HTERT RPE-1 (cell line): ENCODE results near the gene RBM39.
"Not testable (repeated sequence)": the region's sequence is repeated elsewhere in the genome, so short reads cannot be mapped to it uniquely, and the experiment has no call there.

Experiments
- in situ Hi-C: fragments of 300-500 bp; cut with MboI; formaldehyde crosslinking; loops from 4 replicates; pipeline ENCODE4 v1.14.3; 2020; ENCODE audit warnings: low sequenced_read_pairs

Gene RBM39

DNA sequence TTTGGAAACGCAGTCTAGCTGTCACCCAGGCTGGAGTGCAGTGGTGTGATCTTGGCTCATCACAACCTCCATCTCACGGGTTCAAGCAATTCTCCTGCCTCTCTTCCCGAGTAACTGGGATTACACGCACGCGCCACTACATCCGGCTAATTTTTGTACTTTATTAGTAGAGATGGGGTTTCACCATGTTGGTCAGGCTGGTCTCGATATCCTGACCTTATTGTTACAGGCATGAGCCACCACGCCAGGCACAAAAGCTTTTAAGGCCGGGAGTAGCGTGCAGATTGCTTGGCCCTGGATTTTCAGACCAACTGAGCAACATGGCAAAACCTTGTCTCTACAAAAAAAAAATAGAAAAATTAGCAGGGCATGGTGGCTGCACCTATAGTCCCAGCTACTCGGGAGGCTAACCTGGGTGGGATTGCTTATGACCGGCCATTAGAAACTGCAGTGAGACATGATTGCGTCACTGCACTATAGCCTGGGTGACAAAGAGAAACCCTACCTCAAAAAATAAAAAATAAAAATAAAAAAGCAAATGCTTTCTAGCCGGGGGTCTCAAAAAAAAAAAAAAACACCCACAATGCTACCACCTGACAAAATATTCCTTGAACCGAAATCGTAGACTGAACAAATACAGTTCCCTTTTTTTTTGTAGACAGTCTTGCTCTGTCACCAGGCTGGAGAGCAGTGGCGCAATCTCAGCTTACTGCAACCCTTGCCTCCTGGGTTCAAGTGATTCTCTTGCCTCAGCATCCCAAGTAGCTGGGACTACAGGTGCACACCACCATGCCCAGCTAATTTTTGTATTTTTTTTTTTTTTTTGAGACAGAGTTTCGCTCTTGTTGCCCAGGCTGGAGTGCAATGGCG lies 15.0 kb downstream of the RBM39 start:
- in situ Hi-C loops: no loop called here

GRCh38 chr20:35724321-35725230 lies 17.5 kb downstream of the RBM39 start:
- in situ Hi-C loops: no loop called here

GRCh38 chr20:35723652-35724320 lies 18.3 kb downstream of the RBM39 start:
- in situ Hi-C loops: not testable (repeated sequence)

GRCh38 chr20:35723275-35723639 lies 18.8 kb downstream of the RBM39 start:
- in situ Hi-C loops: not testable (repeated sequence)

GRCh38 chr20:35721621-35722020 lies 20.4 kb downstream of the RBM39 start:
- in situ Hi-C loops: no loop called here

DNA sequence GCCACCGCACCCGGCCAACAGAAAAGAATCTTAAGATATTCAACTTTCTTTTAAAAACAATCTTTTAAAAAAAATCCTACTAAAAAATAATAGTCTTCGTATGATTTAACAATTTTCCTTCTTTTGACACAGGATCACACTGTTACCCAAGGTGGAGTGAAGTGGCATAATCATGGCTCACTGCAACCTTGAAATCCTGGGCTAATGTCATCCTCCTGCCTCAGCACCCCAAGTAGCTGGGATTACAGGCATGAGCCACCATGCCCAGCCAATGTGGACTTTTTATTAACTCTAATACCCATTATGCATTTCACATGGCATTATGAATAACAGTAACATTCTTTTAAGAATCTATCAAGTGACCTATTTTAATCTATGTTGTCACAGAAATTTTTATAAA lies 20.8 kb downstream of the RBM39 start:
- in situ Hi-C loops: no loop called here

DNA sequence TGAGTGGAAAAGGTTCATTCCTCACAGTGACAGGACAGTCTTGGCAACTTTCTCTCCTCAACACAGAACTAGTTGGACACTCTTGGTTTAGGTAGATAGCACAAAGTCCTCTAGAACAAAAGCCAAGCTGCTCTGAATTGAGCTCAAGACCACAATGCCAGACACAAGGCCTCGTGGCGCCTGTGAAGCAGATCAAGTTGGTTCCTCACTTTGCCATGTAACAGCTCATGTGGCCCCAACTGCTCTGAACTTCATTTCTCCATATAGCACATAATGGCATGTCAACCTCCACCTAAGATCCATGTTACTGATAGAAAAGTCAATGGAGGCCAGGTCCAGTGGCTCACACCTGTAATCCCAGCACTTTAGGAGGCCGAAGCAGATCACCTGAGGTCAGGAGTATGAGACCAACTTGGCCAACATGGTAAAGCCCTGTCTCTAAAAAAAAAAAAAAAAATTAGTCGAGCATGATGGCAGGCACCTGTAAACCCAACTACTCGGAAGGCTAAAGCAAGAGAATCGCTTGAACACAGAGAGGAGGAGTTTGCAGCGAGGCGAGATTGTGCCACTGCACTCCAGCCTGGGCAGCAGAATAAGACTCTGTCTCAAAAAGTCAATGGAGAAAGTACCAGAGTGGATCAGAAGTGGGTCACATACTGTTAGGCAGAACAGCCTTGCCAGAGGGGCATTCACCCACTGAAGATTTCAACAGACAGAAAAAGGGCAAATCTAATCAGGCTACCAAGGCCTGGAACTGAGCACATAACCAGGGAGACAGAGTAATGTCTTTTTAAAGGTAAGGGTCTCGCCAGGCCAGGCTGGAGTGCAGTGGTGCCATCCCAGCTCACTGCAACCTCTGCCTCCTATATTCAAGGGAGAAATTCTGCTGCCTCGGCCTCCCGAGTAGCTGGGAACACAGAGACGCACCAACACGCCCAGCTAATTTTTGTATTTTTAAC lies 21.6 kb downstream of the RBM39 start:
- in situ Hi-C loops: no loop called here

- in situ Hi-C loops: no loop called here
These were observed 22.3 kb downstream of the RBM39 start for GRCh38 chr20:35719717-35720116.

- in situ Hi-C loops: no loop called here
These were observed 23.0 kb downstream of the RBM39 start for GRCh38 chr20:35718972-35719635.

- in situ Hi-C loops: not testable (repeated sequence)
These were observed 23.7 kb downstream of the RBM39 start for GRCh38 chr20:35718321-35718720.

GRCh38 chr20:35716330-35716729 lies 25.7 kb downstream of the RBM39 start:
- in situ Hi-C loops: no loop called here

GRCh38 chr20:35715652-35716051 lies 26.4 kb downstream of the RBM39 start:
- in situ Hi-C loops: no loop called here

- in situ Hi-C loops: no loop called here
These were observed 27.9 kb downstream of the RBM39 start for GRCh38 chr20:35714127-35714526.

- in situ Hi-C loops: not testable (repeated sequence)
These were observed 28.9 kb downstream of the RBM39 start for GRCh38 chr20:35713120-35713519.

DNA sequence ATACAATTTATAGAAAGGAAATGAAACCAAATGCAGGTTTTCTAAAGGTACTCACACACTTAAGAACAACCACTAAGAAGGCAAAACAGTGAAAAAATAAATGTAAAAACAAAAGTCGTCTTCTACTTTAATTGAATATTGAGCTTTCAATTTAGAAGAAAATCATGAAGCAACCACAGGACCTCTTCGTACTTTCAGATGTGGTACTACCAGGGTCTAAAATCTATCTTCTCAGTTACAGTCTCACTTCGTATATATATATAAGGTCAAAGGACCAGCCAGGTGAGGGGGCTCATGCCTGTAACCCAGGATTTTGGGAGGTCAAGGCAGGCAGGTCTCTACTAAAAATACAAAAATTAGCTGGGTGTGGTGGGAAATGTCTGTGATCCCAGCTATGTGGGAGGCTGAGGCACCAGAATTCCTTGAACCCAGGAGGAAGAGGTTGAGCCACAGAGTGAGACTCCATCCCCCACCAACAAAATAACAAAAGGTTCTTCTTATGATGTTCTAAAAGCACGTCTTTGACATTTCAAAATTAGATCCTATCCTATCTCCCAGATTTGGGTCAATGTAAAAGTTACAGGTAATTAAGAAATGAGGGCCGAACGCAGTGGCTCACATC lies 30.4 kb downstream of the RBM39 start:
- in situ Hi-C loops: no loop called here

- in situ Hi-C loops: no loop called here
These were observed 31.0 kb downstream of the RBM39 start for GRCh38 chr20:35710884-35711587.

DNA sequence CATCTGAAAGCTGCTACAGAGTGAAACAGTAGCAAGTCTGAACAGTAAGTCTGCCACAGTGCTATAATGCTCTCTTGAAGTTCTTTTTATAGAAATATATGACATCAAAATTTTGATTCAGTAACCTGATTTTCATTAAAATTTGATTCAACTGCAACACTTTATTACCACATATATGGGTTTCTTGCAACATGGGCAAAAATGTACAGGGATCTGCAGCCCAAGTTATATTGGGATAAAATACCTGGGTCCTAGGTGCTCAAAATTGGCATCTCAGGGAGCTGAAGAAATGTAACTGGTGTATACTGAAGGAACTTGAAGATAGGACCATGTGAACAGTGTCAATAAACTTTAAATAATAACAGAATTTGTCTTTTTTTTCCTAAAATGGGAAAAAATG lies 32.0 kb downstream of the RBM39 start:
- in situ Hi-C loops: no loop called here

DNA sequence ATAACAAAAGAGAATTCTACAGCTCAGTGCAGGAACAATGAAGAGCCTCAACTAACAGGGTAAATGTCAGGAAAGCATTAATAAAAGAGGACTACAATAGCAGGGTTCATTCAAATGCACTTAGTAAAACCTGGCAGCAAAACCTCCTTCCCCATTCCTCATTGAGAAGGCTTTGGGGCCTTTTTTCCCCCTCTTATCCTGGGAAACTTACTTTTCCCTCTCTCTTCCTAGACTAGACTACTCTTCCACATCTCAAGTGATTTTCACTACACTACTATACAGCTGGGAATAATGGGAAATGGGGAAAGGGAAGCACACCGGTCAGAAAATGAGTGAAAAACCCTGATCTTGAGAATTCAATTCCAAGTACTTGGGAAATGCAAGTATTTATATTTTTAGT lies 32.8 kb downstream of the RBM39 start:
- in situ Hi-C loops: no loop called here

GRCh38 chr20:35708502-35708901 lies 33.6 kb downstream of the RBM39 start:
- in situ Hi-C loops: no loop called here
